Neural cell (in vitro differentiated cells): ENCODE measurements around the gene SRSF7.

Experiments used
- EP300 ChIP-seq: fragments of 450-650 bp; conservative IDR thresholded peaks from 2 replicates; pipeline ENCODE4 v1.6.1; 2014; ENCODE audit warnings: antibody characterized with exemption, mild to moderate bottlenecking, moderate library complexity; ENCODE audit not compliant: poor library complexity, severe bottlenecking
- EZH2 ChIP-seq: fragments of 200-600, 300-800 bp; shearing (Covaris generic), sonication (generic); IDR thresholded peaks from 2 replicates; pipeline ENCODE4 v1.6.1; 2014; ENCODE audit warnings: antibody characterized with exemption, low read length, borderline replicate concordance, mild to moderate bottlenecking; ENCODE audit not compliant: insufficient read depth, poor library complexity, severe bottlenecking
- POLR2AphosphoS5 ChIP-seq: IDR thresholded peaks from 2 replicates; pipeline ENCODE4 v1.6.1; 2012
- TF ChIP-seq, protein P1 (sequence below): fragments of 450-650 bp; IDR thresholded peaks from 2 replicates; pipeline ENCODE4 v1.5.1; 2014; ENCODE audit warnings: antibody characterized with exemption, mild to moderate bottlenecking, moderate library complexity; ENCODE audit not compliant: poor library complexity, severe bottlenecking

DNA sequence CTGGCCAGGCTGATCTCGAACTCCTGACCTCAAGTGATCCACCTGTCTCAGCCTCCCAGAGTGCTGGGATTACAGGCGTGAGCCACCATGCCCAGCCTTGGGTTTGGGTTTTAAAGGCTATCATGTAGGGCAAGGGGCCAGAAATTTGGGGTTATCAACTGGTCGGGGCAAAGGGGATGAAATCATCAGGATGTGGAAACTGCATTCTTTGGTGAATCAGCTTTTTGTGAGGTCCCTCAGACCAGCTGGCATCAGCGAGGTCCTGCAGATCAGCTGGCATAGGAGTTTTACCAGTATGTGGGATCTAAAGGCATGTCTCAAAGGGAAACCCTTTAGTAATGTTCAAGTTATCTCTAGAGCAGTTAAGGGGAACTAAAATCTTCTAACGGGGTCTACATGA is 20.5 kb upstream of the SRSF7 start:
- TF ChIP-seq, protein P1, sequence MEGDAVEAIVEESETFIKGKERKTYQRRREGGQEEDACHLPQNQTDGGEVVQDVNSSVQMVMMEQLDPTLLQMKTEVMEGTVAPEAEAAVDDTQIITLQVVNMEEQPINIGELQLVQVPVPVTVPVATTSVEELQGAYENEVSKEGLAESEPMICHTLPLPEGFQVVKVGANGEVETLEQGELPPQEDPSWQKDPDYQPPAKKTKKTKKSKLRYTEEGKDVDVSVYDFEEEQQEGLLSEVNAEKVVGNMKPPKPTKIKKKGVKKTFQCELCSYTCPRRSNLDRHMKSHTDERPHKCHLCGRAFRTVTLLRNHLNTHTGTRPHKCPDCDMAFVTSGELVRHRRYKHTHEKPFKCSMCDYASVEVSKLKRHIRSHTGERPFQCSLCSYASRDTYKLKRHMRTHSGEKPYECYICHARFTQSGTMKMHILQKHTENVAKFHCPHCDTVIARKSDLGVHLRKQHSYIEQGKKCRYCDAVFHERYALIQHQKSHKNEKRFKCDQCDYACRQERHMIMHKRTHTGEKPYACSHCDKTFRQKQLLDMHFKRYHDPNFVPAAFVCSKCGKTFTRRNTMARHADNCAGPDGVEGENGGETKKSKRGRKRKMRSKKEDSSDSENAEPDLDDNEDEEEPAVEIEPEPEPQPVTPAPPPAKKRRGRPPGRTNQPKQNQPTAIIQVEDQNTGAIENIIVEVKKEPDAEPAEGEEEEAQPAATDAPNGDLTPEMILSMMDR: no peak
- TF ChIP-seq EP300: no peak
- TF ChIP-seq EZH2: no peak
- no peak for TF ChIP-seq POLR2AphosphoS5
